ENCODE data around the gene F3. TPM values are rescaled to one million over a fixed set of nuclear protein-coding genes. Genes with fewer than 3 reads are reported as not detected.

The F3 gene
- total and polyA plus RNA-seq, 2 of the 13 experiments (the other 11 are each of a cell fraction or from before 2014, with no cell fraction given): 5.8 to 9.0 TPM

GRCh38 chr1:94565901-94566300 is 24.3 kb upstream of the F3 start (continued):
- no peak for TF ChIP-seq DZIP1 (CRISPR knock-in tag; IDR thresholded peaks at IDR 0.05)
- no peak for TF ChIP-seq ZNF207 (IDR thresholded peaks at IDR 0.05; ENCODE audit: borderline replicate concordance)
- no peak for TF ChIP-seq ZMAT5 (CRISPR knock-in tag; IDR thresholded peaks at IDR 0.05; ENCODE audit: borderline replicate concordance, low read depth)

GRCh38 chr1:94562519-94563260 is 21.1 kb upstream of the F3 start:
- no peak for TF ChIP-seq FOXA1 (IDR thresholded peaks at IDR 0.05)
- peak; percentile 86 for TF ChIP-seq FOXA1 (CRISPR knock-in tag; IDR thresholded peaks at IDR 0.05)
- TF ChIP-seq ARID5B (CRISPR knock-in tag; IDR thresholded peaks at IDR 0.05): 0 out of 2 replicates have a peak, but pooled peaks have one; percentile 22
- no peak for TF ChIP-seq SOX6 (IDR thresholded peaks at IDR 0.05)
- 0 out of 2 replicates have a peak, but pooled peaks have one; percentile 16 for TF ChIP-seq SOX6 (CRISPR knock-in tag; IDR thresholded peaks at IDR 0.05)
- TF ChIP-seq SAP130 (CRISPR knock-in tag; IDR thresholded peaks at IDR 0.05; ENCODE audit: low read depth): 0 out of 2 replicates have a peak, but pooled peaks have one; percentile 29
- peak; percentile 74 for TF ChIP-seq FOXA3 (CRISPR knock-in tag; IDR thresholded peaks at IDR 0.05)
- no peak for TF ChIP-seq NFRKB (IDR thresholded peaks at IDR 0.05)
- peak; percentile 29; the same call in 1 of the 2 replicates for TF ChIP-seq TFAP4 (IDR thresholded peaks at IDR 0.05; ENCODE audit: borderline replicate concordance, low read depth)
- TF ChIP-seq ZNF720 (CRISPR knock-in tag; IDR thresholded peaks at IDR 0.05): no peak
- TF ChIP-seq BHLHE40 (IDR thresholded peaks at IDR 0.05; ENCODE audit: low read length): peak; percentile 58; the same call in 1 of the 2 replicates
- ChIA-PET CTCF (ENCODE audit: low intra/inter-chr PET ratio, low total read pairs) (no interaction called here), POLR2A (no interaction called here)
- intact Hi-C loops (cut with micrococcal nuclease; ENCODE audit: unreplicated experiment) (no loop called here), in situ Hi-C loops (cut with HindIII; ENCODE audit: extremely low pct_ligation_motif_present, low pct_unique_long_range_greater_than_20kb) (no loop called here)
- no peak overlapping the region for H2AFZ ChIP-seq (ENCODE audit: low read length)
- no peaks in the 10 kb centered on the region for H3K79me2 ChIP-seq (ENCODE audit: insufficient read depth, low read length)
- peaks cover 19% of the 10 kb centered on the region for H3K4me1 ChIP-seq (ENCODE audit: insufficient read depth, low read length)
- H3K9me3 ChIP-seq (ENCODE audit: low read length): no peaks in the 10 kb centered on the region
- peak; percentile 66 for FAIRE-seq
- no peaks in the 10 kb centered on the region for H3K27me3 ChIP-seq (ENCODE audit: control insufficient read depth in 1 of 2, insufficient read depth in 2 of 2, low read length in 2 of 2)
- H3K36me3 ChIP-seq (replicated peaks in 1 of 2; ENCODE audit: control insufficient read depth in 1 of 2, insufficient read depth in 2 of 2, low read length in 2 of 2): no peaks in the 10 kb centered on the region
- WGBS (ENCODE audit: low lambda C conversion rate): 6% methylated on average over 10 of the region's 12 CpGs
- no peaks in the 10 kb centered on the region for H4K20me1 ChIP-seq (ENCODE audit: insufficient read depth, low read length)
- no peak overlapping the region for H3K9ac ChIP-seq (ENCODE audit: insufficient read depth, low read depth, low read length)
- no peak overlapping the region for H3K27ac ChIP-seq (ENCODE audit: extremely low read length, insufficient read depth, low read length)
- peak overlapping the region; percentile 68 for H3K4me2 ChIP-seq (ENCODE audit: low read depth, low read length)
- peak; percentile 60 for DNase-seq (ENCODE audit: low spot score)
- peak; percentile 93 for ATAC-seq
- no TSS peak for BruUV-seq (replicated peaks)
- H3K4me3 ChIP-seq (replicated peaks in 1 of 3; ENCODE audit: insufficient read depth in 1 of 3, low read depth in 2 of 3, low read length in 3 of 3): peak overlapping the region in 1 of 3 experiments; percentile 22; a peak in 2 of 6 replicates
